ENCODE data around the gene HSF2BP.
"Not testable (repeated sequence)": the region's sequence is repeated elsewhere in the genome, so short reads cannot be mapped to it uniquely, and the experiment has no call there.

The HSF2BP gene

DNA sequence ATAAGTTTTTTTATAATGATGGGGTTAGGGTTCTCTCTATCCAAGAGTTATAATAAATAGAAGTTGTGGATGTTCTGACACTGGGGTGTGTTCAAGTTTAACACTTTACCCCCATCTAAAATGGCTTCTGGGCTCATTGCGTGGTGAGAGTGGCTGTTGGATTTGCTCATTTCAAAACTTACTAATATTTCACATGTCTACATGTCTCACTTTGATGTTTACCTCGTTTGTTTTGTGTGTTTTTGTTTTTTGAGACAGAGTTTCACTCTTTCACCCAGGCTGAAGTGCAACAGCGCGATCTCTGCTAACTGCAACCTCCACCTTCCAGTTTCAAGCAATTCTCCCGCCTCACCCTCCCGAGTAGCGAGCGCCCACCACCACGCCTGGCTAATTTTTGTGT lies 3.7 kb upstream of the HSF2BP start:
- Histone ChIP-seq H3K4me1 (ENCODE audit: insufficient read depth, low read length) (peaks cover 5% of the 10 kb centered on the region; the same call in 1 of the 2 replicates), H3K4me3 (ENCODE audit: low read length) (no peak overlapping the region), H3K9me3 (ENCODE audit: insufficient read depth, low read depth, low read length) (no peaks in the 10 kb centered on the region), H3K27ac (ENCODE audit: low read depth, low read length) (no peak overlapping the region), H3K27me3 (ENCODE audit: insufficient read depth, low read length) (no peaks in the 10 kb centered on the region), H3K9ac (ENCODE audit: low read depth, low read length) (no peak overlapping the region), H3K36me3 (ENCODE audit: insufficient read depth, low read length) (peaks cover 53% of the 10 kb centered on the region)
- WGBS: 94% methylated on average over 9 of the region's 9 CpGs

DNA sequence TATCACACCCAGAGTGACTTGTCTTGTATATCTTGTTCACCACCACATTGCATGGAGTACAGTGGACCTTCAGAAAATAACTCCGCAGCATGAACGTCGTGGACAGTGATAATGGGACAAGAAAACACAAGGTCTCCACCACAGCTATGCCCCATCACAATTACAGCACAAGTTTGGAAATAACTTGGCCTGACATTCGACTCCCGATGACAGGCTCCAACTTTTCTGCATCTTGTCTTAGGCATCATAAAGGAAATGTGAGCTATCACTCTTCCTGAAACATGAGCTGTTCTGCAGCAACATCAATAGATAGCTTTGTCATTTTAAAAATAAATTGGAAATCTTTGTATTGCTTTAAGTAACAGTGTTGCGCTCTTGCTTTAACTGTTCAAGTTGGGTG lies 3.0 kb upstream of the HSF2BP start:
- Histone ChIP-seq H3K36me3 (ENCODE audit: insufficient read depth, low read length) (peaks cover 53% of the 10 kb centered on the region), H3K9ac (ENCODE audit: low read depth, low read length) (no peak overlapping the region), H3K4me3 (ENCODE audit: low read length) (no peak overlapping the region), H3K4me1 (ENCODE audit: insufficient read depth, low read length) (peaks cover 5% of the 10 kb centered on the region; the same call in 1 of the 2 replicates), H3K27me3 (ENCODE audit: insufficient read depth, low read length) (no peaks in the 10 kb centered on the region), H3K9me3 (ENCODE audit: insufficient read depth, low read depth, low read length) (no peaks in the 10 kb centered on the region), H3K27ac (ENCODE audit: low read depth, low read length) (no peak overlapping the region)
- WGBS: 79% methylated on average over 6 of the region's 6 CpGs

DNA sequence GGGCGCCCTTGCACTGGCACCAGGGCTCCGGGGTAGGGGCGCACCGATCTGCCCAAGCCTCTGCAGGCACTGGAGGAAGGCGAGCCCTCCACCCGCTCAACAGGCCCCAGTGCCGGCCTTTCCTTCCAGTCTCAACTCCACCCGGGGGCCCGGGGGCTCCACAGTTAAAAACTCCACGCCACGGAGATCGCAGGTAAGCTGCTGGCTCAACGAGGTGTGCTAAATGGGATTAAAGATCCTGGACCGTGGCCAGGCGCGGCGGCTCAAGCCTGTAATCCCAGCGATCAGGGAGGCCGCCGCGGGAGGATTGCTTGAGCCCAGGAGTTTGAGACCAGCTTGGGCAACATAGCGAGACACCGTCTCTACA lies 536 bp downstream of the HSF2BP start:
- Histone ChIP-seq H3K9ac (ENCODE audit: low read depth, low read length) (peak overlapping the region; percentile 96; the same call in 1 of the 2 replicates), H3K36me3 (ENCODE audit: insufficient read depth, low read length) (peaks cover 23% of the 10 kb centered on the region), H3K4me3 (ENCODE audit: low read length) (peak overlapping the region; percentile 99; the same call in 1 of the 2 replicates), H3K4me1 (ENCODE audit: insufficient read depth, low read length) (peaks cover 5% of the 10 kb centered on the region; the same call in 1 of the 2 replicates), H3K27ac (ENCODE audit: low read depth, low read length) (no peak overlapping the region; the same call in 1 of the 2 replicates), H3K27me3 (ENCODE audit: insufficient read depth, low read length) (no peaks in the 10 kb centered on the region), H3K9me3 (ENCODE audit: insufficient read depth, low read depth, low read length) (no peaks in the 10 kb centered on the region)
- WGBS: 93% methylated on average over 23 of the region's 23 CpGs

DNA sequence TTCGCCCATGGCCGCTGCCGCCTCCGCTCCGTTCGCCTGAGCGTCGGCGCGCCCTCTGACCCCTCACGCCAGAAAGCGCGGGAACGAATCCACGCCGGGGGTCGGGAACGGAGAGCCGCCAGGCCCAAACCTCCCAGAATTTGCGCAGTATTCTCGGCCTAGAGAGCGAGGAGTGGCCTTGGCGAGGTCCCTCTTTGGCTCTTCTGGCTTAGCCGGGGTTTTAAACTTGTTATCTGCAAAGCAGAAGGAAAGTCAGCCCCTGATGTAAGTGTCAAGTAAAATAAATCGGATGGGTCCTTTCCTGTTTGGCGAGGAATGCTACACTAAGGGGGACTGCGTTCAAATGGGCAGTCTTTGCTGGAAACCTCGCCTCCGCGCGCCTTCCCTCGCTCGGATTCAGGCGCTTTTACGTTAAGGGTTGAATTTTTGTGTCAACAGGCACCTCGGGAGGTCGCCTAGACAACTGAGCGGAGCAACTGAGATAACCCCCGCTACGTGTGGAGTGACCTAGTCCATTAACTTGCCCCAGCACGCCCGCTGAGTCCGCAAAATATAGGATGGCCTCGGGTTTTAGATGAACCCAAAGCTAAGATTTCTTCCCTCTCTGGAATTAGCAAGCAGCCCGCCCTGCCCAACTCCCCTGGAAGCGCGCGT lies 1.1 kb downstream of the HSF2BP start:
- H3K27ac ChIP-seq (ENCODE audit: low read depth, low read length): no peak overlapping the region
- H3K4me3 ChIP-seq (ENCODE audit: low read length): no peak overlapping the region
- 94% methylated on average over 48 of the region's 48 CpGs for WGBS

DNA sequence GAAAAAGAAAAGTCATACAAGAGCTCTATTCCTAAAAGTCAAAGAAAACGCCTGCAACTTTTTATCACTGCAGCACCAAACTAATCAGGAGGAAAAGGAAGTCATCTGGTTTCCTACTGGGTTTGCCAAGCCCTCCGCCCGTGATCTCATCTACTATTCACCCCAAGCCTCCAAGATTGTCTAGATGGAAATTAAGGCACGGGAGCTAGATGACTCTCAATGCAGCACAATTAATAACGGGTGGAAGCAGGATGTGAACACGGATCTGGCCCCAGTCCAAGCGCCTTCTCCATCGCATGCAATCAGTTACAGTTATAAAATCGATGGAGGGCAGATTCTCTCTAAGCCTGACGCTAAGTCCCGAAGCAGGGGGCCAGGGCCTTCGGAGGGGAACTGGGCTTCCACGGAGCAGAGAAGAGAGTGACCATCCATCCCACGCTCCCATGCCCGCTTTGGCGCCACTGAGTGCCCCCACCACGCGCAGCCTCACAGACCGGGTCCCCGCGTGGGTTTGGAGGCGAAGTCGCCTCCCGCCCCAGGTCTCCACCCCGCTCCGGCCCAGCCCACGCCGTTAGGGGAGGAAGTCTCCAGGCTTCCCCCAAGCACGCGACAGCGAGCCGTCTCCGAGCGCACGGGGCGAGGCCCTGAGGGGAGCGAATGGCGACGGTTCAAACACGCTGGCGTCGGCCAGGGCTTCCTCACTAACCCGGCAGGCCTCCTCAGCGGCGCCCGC lies 1.8 kb downstream of the HSF2BP start:
- H3K9ac ChIP-seq (ENCODE audit: low read depth, low read length): no peak overlapping the region; the same call in 1 of the 2 replicates
- H3K27me3 ChIP-seq (ENCODE audit: insufficient read depth, low read length): no peaks in the 10 kb centered on the region
- H3K4me1 ChIP-seq (ENCODE audit: insufficient read depth, low read length): peaks cover 5% of the 10 kb centered on the region; the same call in 1 of the 2 replicates
- H3K4me3 ChIP-seq (ENCODE audit: low read length): no peak overlapping the region
- no peak overlapping the region for H3K27ac ChIP-seq (ENCODE audit: low read depth, low read length)
- WGBS: 94% methylated on average over 46 of the region's 46 CpGs
- no peaks in the 10 kb centered on the region for H3K9me3 ChIP-seq (ENCODE audit: insufficient read depth, low read depth, low read length)
- H3K36me3 ChIP-seq (ENCODE audit: insufficient read depth, low read length): peaks cover 11% of the 10 kb centered on the region

More for the DNA sequence above, 1.1 kb downstream of the HSF2BP start:
- no peaks in the 10 kb centered on the region for H3K9me3 ChIP-seq (ENCODE audit: insufficient read depth, low read depth, low read length)
- H3K27me3 ChIP-seq (ENCODE audit: insufficient read depth, low read length): no peaks in the 10 kb centered on the region
- peaks cover 5% of the 10 kb centered on the region; the same call in 1 of the 2 replicates for H3K4me1 ChIP-seq (ENCODE audit: insufficient read depth, low read length)
- H3K36me3 ChIP-seq (ENCODE audit: insufficient read depth, low read length): peaks cover 18% of the 10 kb centered on the region
- H3K9ac ChIP-seq (ENCODE audit: low read depth, low read length): no peak overlapping the region; the same call in 1 of the 2 replicates

DNA sequence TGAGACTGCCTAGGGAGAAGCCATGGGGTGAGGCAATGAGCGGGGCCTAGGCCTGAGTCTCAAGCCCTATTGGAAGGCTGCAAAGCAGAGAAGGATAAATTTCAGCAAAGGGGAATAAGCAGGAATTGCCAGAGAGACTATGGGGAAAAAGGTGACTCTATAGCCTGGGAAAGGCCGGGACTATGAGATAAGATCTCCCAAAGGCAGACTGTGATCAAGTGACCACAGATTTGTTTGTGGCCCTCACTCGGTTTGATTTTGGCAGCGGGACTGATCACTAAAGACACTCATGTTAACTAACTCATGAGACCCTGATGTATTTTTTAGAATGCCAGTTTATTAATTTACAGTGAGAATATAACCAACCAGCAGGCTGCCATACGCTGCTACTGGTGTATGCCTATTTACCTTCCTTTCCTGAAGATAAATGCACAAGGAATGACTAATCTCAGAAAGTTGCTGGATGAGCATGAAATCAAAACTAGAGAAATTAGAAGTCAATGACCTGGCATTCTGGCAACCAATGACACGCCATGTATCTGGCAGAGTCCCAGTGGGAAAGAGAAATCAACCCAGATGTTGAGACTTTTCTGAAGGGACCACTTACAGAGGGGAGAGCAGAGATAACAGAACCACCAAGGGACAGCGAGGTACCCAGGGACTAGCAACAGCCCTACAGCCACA lies 4.3 kb downstream of the HSF2BP start:
- 94% methylated on average over 7 of the region's 7 CpGs for WGBS
- Histone ChIP-seq H3K4me3 (ENCODE audit: low read length) (no peak overlapping the region), H3K27me3 (ENCODE audit: insufficient read depth, low read length) (no peaks in the 10 kb centered on the region), H3K4me1 (ENCODE audit: insufficient read depth, low read length) (no peaks in the 10 kb centered on the region), H3K27ac (ENCODE audit: low read depth, low read length) (no peak overlapping the region), H3K9ac (ENCODE audit: low read depth, low read length) (no peak overlapping the region), H3K36me3 (ENCODE audit: insufficient read depth, low read length) (no peaks in the 10 kb centered on the region), H3K9me3 (ENCODE audit: insufficient read depth, low read depth, low read length) (no peaks in the 10 kb centered on the region)

DNA sequence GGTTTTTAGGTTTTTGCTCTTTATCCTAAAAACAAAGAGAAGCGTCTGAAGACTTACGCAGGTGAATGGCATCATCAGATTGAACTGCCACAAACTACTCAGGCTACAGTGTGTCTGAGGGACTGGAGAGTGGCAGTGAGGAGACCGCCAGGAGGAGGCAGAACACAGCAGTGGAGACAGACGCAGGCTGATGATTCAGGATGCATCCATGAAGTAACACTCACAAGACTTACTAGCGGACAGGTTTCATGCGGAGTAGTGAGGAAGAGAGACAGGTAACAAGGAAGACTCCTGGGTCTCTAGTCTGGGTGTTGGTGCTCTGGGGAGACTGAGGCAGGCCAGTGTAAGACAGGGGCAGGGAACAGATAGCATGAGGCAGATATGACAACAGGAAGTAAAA lies 5.7 kb downstream of the HSF2BP start:
- Histone ChIP-seq H3K36me3 (ENCODE audit: insufficient read depth, low read length) (no peaks in the 10 kb centered on the region), H3K4me3 (ENCODE audit: low read length) (no peak overlapping the region), H3K9ac (ENCODE audit: low read depth, low read length) (no peak overlapping the region), H3K27ac (ENCODE audit: low read depth, low read length) (no peak overlapping the region), H3K4me1 (ENCODE audit: insufficient read depth, low read length) (no peaks in the 10 kb centered on the region), H3K9me3 (ENCODE audit: insufficient read depth, low read depth, low read length) (no peaks in the 10 kb centered on the region), H3K27me3 (ENCODE audit: insufficient read depth, low read length) (no peaks in the 10 kb centered on the region)
- WGBS: 92% methylated on average over 6 of the region's 6 CpGs

DNA sequence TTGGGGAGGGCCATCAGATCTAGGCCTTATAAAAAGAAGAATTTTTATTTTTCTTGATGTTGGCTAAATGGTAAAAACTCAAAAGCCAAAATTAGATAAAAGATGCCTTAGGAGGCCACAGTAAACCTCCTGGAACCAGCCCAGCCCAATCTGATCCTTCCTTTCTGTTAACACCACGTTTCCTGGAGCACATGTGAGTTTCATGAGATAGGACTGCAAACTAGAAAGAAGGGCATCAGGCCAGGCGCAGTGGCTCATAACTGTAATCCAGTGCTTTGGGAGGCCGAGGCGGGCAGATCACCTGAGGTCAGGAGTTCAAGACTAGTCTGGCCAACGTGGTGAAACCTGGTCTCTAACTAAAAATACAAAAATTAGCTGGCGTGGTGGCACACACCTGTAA lies 6.7 kb downstream of the HSF2BP start:
- Histone ChIP-seq H3K4me1 (ENCODE audit: insufficient read depth, low read length) (no peaks in the 10 kb centered on the region), H3K36me3 (ENCODE audit: insufficient read depth, low read length) (no peaks in the 10 kb centered on the region), H3K9ac (ENCODE audit: low read depth, low read length) (no peak overlapping the region), H3K9me3 (ENCODE audit: insufficient read depth, low read depth, low read length) (no peaks in the 10 kb centered on the region), H3K27me3 (ENCODE audit: insufficient read depth, low read length) (no peaks in the 10 kb centered on the region), H3K27ac (ENCODE audit: low read depth, low read length) (no peak overlapping the region), H3K4me3 (ENCODE audit: low read length) (no peak overlapping the region)
- WGBS: 93% methylated on average over 6 of the region's 6 CpGs

DNA sequence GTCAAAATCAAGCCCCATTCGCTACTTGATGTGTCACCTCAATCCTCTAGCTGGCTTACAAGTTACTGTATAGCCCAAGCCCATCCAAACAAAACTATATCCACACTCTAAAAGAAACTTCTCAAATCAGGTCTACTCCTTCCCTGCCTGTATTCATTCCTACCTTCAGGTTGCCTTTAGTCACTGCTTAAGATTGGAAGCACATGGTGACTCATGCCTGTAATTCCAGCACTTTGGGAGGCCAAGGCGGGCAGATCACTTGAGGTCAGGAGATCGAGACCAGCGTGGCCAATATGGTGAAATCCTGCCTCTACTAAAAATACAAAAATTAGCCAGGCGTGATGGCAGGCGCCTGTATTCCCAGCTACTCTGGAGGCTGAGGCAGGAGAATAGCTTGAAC lies 7.4 kb downstream of the HSF2BP start:
- H3K27ac ChIP-seq (ENCODE audit: low read depth, low read length); H3K4me1 ChIP-seq (ENCODE audit: insufficient read depth, low read length); H3K9me3 ChIP-seq (ENCODE audit: insufficient read depth, low read depth, low read length); H3K36me3 ChIP-seq (ENCODE audit: insufficient read depth, low read length); H3K4me3 ChIP-seq (ENCODE audit: low read length); H3K27me3 ChIP-seq (ENCODE audit: insufficient read depth, low read length); H3K9ac ChIP-seq (ENCODE audit: low read depth, low read length): not testable (repeated sequence)
- WGBS: 93% methylated on average over 6 of the region's 6 CpGs

DNA sequence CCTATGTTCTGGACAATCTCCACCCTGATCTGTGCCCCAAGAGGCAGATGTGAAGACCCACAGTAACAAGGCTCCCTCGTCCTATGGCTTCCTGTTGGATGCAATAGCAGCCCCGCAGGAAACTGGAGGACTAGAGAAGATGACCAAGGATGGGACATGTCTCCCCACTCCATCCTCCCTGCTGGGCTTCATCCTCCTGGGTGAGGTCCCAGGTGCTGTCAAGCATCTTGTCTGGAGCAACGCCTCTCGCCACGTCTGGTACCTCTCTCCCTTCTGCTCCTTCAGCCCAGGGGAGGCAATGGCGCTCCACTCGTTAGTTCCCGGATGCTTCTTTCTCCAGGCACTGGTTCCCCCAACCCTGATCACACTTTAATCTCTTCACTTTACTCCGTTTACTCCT lies 11.1 kb downstream of the HSF2BP start:
- WGBS: 80% methylated on average over 9 of the region's 9 CpGs
- Histone ChIP-seq H3K4me3 (ENCODE audit: low read length) (no peak overlapping the region), H3K36me3 (ENCODE audit: insufficient read depth, low read length) (no peaks in the 10 kb centered on the region), H3K9me3 (ENCODE audit: insufficient read depth, low read depth, low read length) (no peaks in the 10 kb centered on the region), H3K27me3 (ENCODE audit: insufficient read depth, low read length) (no peaks in the 10 kb centered on the region), H3K9ac (ENCODE audit: low read depth, low read length) (no peak overlapping the region), H3K4me1 (ENCODE audit: insufficient read depth, low read length) (peaks cover 5% of the 10 kb centered on the region; the same call in 1 of the 2 replicates), H3K27ac (ENCODE audit: low read depth, low read length) (no peak overlapping the region)

Measured in HUES64 (cell line).